Measurements from ENCODE around the gene OAS1.
"Not testable (repeated sequence)": the region's sequence is repeated elsewhere in the genome, so short reads cannot be mapped to it uniquely, and the experiment has no call there.

Gene OAS1

DNA sequence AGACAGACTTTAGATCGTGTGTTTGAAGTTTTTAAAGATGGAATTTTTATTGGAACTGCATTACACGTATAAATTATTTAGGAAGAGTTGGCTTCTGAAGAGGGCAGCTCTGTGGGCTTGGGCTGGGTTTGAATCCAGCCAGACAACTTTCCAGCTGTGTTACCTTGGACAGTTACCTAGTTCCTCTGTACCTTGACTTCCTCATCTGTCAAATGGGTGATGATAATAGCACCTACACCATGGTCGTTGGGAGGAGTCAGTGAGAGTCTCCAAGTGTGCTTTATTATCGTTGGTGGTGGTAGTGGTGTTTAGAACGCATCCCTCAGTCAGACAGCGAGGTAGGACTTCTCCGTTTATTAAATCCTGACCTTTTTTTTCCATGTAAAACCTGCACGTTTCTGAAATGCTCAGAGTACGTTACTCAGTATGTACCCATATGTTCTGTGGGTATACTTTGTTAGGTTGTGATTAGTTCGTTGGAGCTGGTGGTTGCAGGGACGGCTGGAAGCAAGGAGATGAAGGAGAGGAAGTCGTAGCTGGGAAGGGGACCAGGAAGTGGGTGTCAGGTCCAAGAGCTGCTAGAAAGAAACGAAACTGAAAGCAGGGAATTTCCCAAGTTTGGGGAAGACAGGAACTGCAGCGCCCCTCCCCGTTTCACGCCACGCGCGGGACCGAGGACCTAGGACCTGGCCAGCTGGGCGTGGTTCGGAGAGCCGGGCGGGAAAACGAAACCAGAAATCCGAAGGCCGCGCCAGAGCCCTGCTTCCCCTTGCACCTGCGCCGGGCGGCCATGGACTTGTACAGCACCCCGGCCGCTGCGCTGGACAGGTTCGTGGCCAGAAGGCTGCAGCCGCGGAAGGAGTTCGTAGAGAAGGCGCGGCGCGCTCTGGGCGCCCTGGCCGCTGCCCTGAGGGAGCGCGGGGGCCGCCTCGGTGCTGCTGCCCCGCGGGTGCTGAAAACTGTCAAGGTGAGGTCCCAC is 31.3 kb downstream of the OAS1 start, which contains the start of gene OAS3:
TSS of gene OAS3 (plus strand) at position 734 of the 979 bp plus-strand sequence. CDS start at position 791, 57 bp downstream.
- peak; percentile 72 for DNase-seq

- no peak for DNase-seq
These were observed 32.0 kb downstream of the OAS1 start for GRCh38 chr12:112938751-112939150.

DNA sequence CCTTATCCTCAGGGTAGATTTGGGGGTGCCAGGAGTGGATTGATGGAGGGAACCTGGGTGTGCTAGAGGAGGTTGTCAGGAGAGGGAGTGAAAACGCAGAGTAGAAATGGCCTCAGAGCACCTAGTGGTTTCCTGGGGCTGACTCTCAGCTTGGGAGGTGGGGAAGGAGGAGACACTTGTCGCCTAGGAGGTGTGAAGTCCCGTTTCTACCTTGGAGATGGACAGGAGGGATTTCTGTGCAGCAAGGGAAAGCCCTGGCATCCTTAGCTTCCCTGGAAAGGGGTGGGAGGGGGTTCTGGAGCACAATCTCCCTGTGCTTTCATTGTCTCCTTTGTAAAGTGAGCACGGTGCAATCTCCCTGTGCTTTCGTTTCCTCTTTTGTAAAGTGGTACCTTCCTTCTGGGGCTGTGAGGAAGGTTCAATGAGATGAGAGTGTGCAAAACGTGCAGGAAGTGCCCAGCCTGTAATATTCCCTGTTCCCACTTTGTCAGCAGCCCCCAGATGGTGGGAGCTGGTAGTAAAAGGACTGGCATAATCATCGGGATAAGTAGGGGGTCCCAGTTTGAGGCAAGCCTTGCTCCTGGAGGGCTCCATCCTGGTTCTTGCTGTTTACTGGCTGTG is 33.1 kb downstream of the OAS1 start:
- no peak for DNase-seq

GRCh38 chr12:112941528-112942335 is 35.0 kb downstream of the OAS1 start:
- no peak for DNase-seq

DNA sequence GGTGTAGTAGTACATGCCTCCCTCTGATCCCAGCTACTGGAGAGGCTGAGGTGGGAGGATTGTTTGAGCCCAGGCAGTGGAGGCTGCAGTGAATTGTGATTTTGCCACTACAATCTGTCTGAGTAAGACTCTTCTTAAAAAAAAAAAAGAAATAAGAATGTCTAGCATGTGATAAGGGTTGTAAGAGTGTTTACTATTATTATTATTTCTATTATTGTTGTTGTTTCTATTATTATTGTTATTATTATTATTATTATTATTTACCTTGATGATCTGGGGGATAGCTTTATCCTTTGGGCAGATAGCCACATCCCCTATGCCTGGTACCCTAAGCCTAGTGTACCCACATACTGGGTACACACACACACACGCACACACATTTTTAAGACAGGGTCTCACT is 35.8 kb downstream of the OAS1 start:
- DNase-seq: no peak

DNA sequence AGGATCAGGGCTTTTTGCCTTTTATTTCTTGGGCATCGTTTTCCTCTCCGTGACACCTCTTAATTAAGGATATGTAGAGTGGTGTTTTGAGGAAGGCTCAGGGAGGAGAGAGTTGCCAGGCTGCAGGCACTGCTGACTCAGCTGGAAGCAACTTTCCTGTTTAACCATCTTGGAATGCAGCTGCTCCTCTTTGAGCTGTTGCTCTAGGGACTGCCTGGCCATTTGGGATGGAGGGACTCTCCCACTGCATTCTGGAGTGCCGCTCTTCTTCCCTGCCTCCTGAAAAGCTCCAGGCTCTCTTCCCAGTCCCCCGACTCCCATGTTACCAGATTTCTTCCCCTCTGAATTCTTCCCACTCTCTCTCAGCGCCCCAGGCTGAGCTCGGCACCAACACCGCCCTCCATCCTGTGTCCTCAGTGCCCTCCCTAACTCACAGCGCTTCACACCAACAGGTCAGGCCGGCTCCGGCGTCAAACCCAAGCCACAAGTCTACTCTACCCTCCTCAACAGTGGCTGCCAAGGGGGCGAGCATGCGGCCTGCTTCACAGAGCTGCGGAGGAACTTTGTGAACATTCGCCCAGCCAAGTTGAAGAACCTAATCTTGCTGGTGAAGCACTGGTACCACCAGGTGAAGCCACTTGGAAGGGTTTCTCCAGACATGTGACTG is 37.4 kb downstream of the OAS1 start:
- DNase-seq: peak; percentile 60

DNA sequence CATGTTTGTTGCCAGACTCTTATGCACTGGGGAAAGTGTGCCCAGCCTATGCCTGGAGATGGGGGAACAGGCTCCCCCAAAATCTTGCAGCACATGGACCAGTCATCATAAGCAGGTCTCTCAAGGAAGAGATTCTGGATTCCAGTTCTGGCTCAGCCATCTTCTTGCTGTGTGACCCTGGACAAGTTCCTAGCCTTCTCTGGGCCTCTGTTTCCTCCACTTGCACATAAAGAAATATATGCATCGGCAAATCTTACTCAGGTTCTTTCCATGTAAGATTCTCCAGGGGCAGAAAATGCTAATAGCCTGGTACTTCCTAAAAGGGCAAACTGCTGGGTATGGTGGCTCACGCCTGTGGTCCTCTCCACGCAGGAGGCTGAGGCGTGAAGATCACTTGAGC is 38.8 kb downstream of the OAS1 start:
- DNase-seq: no peak

GRCh38 chr12:112946236-112947000 is 39.7 kb downstream of the OAS1 start:
- DNase-seq: peak; percentile 53

- no peak for DNase-seq
These were observed 40.6 kb downstream of the OAS1 start for GRCh38 chr12:112947314-112947713.

- DNase-seq: peak; percentile 27
These were observed 41.0 kb downstream of the OAS1 start for GRCh38 chr12:112947761-112948160.

DNA sequence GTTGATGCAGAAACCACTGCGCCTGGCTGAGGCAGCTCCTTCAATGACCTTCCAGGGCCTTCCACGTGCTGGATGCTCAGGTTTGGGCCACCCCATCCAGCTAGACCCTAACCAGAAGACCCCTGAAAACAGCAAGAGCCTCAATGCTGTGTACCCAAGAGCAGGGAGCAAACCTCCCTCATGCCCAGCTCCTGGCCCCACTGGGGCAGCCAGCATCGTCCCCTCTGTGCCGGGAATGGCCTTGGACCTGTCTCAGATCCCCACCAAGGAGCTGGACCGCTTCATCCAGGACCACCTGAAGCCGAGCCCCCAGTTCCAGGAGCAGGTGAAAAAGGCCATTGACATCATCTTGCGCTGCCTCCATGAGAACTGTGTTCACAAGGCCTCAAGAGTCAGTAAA is 42.0 kb downstream of the OAS1 start:
- DNase-seq: peak; percentile 52

DNA sequence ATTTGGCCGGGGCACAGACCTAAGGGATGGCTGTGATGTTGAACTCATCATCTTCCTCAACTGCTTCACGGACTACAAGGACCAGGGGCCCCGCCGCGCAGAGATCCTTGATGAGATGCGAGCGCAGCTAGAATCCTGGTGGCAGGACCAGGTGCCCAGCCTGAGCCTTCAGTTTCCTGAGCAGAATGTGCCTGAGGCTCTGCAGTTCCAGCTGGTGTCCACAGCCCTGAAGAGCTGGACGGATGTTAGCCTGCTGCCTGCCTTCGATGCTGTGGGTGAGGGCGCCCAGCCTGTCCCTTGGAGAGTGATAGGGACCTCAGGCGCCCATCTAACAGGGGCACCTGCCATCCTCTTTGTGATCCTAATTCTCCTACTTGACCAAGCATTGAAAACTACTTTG is 43.9 kb downstream of the OAS1 start:
- peak; percentile 52 for DNase-seq

GRCh38 chr12:112957125-112957524 is 50.4 kb downstream of the OAS1 start:
- not testable (repeated sequence) for DNase-seq

DNA sequence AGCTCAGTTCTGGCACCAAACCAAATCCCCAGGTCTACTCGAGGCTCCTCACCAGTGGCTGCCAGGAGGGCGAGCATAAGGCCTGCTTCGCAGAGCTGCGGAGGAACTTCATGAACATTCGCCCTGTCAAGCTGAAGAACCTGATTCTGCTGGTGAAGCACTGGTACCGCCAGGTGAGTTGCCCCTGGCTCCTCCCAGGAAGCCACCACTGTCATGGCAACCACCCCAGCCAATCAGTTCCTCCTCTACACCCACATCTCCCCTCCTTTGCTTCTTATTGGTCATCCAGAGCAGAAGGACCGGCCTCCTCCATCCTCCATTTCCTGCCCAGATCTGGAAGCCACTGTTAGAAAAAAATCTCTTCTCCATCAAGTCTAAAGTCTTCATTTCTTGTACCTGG is 54.3 kb downstream of the OAS1 start:
- DNase-seq: peak; percentile 36

DNA sequence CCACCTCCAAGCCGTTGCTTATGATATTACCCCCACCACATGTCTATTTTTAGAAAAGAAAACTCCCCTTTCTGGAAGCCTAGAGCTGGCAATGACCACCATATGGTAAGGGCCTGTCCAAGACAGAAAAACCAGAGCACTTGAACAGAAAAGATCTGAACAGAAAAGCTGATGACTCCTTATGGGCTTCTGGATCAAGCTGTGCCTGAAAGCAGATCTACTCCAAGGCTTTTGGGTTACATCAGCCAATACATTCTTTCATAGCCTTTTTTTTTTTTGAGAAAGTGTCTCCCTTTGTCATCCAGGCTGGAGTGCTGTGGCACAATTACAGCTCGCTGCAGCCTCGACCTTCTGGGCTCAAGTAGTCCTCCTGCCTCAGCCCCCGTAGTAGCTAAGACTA is 54.8 kb downstream of the OAS1 start:
- no peak for DNase-seq

GRCh38 chr12:112962561-112962960 is 55.8 kb downstream of the OAS1 start:
- peak; percentile 43 for DNase-seq

GRCh38 chr12:112963227-112963861 is 56.6 kb downstream of the OAS1 start:
- peak; percentile 47 for DNase-seq

- DNase-seq: peak; percentile 26
These were observed 57.4 kb downstream of the OAS1 start for GRCh38 chr12:112964067-112964670.

DNA sequence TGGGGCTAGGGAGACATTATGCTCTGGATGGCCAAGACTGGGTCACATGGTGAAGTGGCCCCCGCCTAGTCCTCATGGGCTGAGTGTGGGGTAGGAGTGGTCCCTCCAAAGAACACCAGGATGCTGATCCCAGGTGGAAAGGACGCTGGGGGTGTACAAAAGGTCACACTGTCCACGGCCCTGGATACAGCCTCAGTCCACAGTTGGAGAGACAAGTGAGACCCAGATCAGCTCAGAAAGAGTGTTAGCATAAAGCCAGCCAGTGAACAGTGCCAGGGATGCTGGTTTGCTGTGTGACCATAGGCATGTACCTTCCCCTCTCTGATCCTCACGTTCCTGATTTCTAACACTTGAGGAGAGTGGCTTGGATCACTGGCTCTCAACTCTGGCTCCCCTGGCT is 58.2 kb downstream of the OAS1 start:
- peak; percentile 29 for DNase-seq

GRCh38 chr12:112965643-112966042 is 58.9 kb downstream of the OAS1 start:
- no peak for DNase-seq

DNA sequence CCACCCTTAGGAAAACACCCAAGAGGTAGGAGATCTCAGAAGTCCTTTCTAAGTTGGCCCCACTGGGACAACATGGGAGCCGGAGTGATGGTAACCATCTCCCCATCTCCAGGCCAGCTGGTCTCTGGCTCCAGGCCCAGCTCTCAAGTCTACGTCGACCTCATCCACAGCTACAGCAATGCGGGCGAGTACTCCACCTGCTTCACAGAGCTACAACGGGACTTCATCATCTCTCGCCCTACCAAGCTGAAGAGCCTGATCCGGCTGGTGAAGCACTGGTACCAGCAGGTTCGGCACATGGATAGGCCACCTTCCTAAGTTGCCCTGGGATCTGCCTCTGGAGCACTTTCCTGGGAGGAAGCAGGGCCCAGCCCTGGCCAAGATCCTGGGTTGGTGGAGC is 60.5 kb downstream of the OAS1 start:
- DNase-seq: peak; percentile 45
